ENCODE results near the gene CEMIP. TPM values are rescaled to one million over a fixed set of nuclear protein-coding genes. Genes with fewer than 3 reads are reported as not detected.
A peak's percentile ranks its signal among the peaks of the same experiment; 100 is the strongest.

The CEMIP gene
- total and polyA plus RNA-seq, 5 experiments from 2014 or later: 0.13 TPM; not detected in 4

DNA sequence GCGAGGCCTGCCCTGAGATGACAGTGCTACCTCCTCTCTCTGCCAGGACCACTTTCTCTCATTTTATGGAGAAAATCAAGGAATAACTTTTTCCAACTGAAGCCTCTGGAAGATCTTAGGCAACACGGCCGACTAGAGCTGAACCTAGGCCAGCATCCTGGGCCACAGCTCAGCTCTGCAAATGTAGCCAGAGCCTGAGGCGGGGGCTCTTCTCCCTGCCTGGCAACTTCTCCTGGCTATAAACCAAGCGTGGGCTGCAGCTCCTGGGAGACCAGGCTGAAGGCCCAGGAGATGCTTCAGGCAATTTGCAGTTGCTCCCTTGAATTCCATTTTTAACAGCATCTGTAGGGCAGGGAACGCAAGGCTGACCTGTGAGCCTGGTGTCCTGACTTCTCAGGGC is 74.9 kb downstream of the CEMIP start:
- POLR2A ChIA-PET: no interaction called here
- Mint-ChIP-seq H3K27me3 (peaks cover 5 to 10% (median 8%) of the 10 kb centered on the region in 5 donors), H3K27ac (no peak overlapping the region), H3K4me1 (peaks cover 17 to 31% (median 25%) of the 10 kb centered on the region in 4 donors), H3K9me3 (no peaks in the 10 kb centered on the region), H3K36me3 (no peaks in the 10 kb centered on the region), H3K4me3 (no peak overlapping the region)
- DNase-seq (no peak), ATAC-seq (no peak)

DNA sequence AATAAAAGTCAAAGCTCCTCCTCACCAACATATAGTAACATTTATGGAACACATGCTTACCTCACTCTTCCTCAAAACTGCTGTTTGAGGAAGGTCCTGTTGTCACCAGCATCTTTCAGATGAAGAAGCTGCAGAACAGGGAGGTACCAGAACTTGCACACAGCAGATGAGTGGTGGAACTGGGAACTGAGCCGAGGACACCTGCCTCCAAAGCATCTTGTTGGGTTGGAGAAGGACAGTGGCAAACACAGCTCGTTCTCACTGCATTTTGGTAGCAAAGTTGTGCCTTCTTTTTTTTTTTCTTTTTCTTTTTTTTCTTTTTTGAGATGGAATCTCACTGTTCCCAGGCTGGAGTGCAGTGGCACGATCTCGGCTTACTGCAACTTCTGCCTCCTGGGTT is 76.0 kb downstream of the CEMIP start:
- Mint-ChIP-seq H3K4me3 (no peak overlapping the region), H3K27ac (peak overlapping the region in 1 of 10 donors; percentile 3)

DNA sequence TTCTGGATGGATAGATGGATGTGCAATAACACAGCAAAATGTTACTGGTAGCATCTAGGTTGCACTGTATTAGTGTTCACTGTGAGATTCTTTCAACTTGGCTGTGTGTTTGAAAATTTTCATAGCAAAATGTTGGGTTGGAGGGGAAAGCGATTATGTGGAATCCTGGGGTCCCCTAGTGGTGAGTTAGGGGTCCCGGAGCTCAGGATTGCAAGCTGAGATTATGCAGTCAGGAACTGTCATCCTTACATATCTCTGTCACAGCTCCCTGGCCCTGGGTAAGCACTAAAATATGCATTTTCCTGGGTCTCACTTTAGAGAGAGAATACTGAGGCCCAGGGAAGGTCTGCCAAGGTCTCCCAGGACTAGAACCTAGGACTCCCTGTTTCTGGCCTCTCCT is 77.2 kb downstream of the CEMIP start:
- peak overlapping the region in 7 of 10 donors; percentile 3 to 65 (median 27) for H3K27ac Mint-ChIP-seq
- peaks cover 17 to 31% (median 25%) of the 10 kb centered on the region in 4 donors for H3K4me1 Mint-ChIP-seq
- DNase-seq (peak in 1 of 10 donors; percentile 13), ATAC-seq (no peak)
- H3K27me3 Mint-ChIP-seq: no peaks in the 10 kb centered on the region
- no peaks in the 10 kb centered on the region for H3K36me3 Mint-ChIP-seq
- H3K4me3 Mint-ChIP-seq: peak overlapping the region in 6 of 10 donors; percentile 34 to 70 (median 51)
- POLR2A ChIA-PET: no interaction called here
- H3K9me3 Mint-ChIP-seq: no peaks in the 10 kb centered on the region

More for the DNA sequence above, 76.0 kb downstream of the CEMIP start:
- POLR2A ChIA-PET: no interaction called here
- Mint-ChIP-seq H3K27me3 (no peaks in the 10 kb centered on the region), H3K36me3 (no peaks in the 10 kb centered on the region), H3K9me3 (no peaks in the 10 kb centered on the region), H3K4me1 (peaks cover 17 to 31% (median 25%) of the 10 kb centered on the region in 4 donors)
- no peak for ATAC-seq
- DNase-seq: no peak

DNA sequence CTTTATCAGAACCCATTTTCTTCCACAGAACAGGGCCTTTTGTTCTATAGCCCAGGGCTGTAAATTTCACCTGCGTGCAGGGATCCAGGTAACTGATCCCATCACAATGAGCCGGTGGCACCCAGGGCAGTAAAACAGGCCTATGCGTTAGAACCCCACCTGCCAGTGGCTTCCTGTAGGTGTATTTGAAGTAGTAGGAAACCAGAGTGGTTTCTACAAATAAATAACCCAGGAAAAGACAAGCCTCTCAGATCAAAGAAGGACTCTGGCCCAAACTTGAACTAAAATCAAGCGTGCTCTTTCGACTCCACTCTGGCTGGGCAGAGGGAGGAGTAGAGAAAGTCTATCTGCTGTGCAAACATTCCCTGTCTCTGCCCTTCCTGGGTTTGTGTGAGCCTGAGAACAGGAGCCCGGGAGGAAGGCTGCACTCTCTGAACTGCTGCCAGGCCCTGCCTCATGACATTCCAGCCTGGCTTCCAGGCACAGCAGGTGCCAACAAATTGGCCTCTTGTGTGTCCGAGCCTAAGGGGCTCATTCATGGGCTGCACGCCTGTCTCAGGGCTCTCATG is 77.7 kb downstream of the CEMIP start:
- Mint-ChIP-seq H3K27me3 (no peaks in the 10 kb centered on the region), H3K4me3 (peak overlapping the region in 8 of 10 donors; percentile 34 to 74 (median 51)), H3K36me3 (no peaks in the 10 kb centered on the region), H3K9me3 (no peaks in the 10 kb centered on the region), H3K27ac (peak overlapping the region in 8 of 10 donors; percentile 26 to 83 (median 65)), H3K4me1 (peaks cover 17 to 27% (median 23%) of the 10 kb centered on the region in 4 donors)
- DNase-seq: peak in 2 of 10 donors; percentile 8 to 15
- ATAC-seq: peak in 1 of 2 donors; percentile 54
- POLR2A ChIA-PET: no interaction called here

DNA sequence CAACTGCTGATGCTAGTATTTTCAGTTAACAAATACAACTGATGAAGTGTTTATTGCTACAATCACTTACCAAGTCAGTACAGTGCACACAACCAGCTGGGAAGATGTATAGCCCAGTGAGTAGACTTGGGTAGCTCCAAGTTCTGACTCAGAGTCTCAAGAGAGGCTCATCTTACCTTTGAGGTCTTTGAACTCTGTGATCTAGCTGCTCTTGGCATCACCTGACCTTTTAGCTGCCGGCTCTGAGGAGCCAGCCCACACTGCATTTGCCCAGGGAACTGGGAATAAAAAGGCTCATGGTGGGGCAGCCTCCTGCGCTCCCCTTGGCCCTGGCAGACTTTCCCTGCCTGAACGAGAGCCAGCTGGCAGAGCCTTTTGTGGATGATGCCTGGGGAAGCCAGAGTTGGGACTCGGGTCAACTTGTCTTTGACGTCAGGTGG is 82.6 kb downstream of the CEMIP start:
- no peak for ATAC-seq
- peak overlapping the region in 1 of 10 donors; percentile 5 for H3K27ac Mint-ChIP-seq
- POLR2A ChIA-PET: no interaction called here

DNA sequence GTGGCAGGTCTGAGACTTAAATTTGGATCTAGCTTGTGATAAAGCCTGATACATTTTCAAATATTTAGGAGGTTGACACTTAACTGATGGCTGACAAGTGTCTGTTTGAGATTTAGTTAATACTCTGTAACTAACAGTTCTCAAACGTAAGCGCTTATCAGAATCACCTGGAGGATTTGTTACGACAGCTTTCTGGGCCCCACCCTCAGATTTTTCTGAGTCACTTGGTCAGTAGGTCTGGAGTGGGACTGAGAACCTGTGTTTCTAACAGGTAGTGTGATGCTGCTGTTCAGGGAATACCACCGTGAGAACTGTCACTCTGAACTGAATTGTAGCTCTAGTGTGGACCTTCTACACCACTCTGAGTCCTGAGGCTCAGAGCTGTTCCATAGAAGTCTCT is 85.5 kb downstream of the CEMIP start:
- ATAC-seq (no peak), DNase-seq (no peak)
- Mint-ChIP-seq H3K27me3 (no peaks in the 10 kb centered on the region), H3K9me3 (no peaks in the 10 kb centered on the region), H3K36me3 (no peaks in the 10 kb centered on the region), H3K4me3 (no peak overlapping the region), H3K27ac (no peak overlapping the region), H3K4me1 (no peaks in the 10 kb centered on the region)
- POLR2A ChIA-PET: no interaction called here

More for the DNA sequence above, 82.6 kb downstream of the CEMIP start:
- Mint-ChIP-seq H3K9me3 (no peaks in the 10 kb centered on the region), H3K4me1 (peaks cover 9 to 14% (median 13%) of the 10 kb centered on the region in 4 donors), H3K4me3 (no peak overlapping the region), H3K36me3 (no peaks in the 10 kb centered on the region), H3K27me3 (no peaks in the 10 kb centered on the region)
- DNase-seq: no peak

DNA sequence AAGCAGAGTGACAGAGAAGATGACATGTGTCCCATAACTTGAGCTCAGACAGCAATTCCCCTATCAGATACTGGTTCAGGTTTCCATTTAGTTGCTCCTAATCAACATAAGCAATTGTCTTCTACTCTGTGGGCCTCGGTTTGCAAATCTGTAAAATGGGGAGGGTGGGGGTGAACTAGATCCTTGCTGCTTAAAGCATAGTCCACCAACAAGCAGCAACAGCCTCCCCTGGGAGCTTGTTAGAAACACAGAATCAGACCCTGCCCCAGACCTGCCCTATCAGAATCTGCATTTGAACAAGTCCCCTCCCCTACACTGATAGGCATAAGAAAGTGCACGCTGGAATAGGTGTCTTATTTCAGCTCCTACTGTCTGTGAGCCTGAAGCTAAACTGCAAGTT is 87.8 kb downstream of the CEMIP start:
- no peak for ATAC-seq
- Mint-ChIP-seq H3K9me3 (no peaks in the 10 kb centered on the region), H3K4me1 (no peaks in the 10 kb centered on the region), H3K27ac (no peak overlapping the region), H3K27me3 (no peaks in the 10 kb centered on the region), H3K4me3 (no peak overlapping the region), H3K36me3 (no peaks in the 10 kb centered on the region)
- POLR2A ChIA-PET: no interaction called here
- DNase-seq: no peak

DNA sequence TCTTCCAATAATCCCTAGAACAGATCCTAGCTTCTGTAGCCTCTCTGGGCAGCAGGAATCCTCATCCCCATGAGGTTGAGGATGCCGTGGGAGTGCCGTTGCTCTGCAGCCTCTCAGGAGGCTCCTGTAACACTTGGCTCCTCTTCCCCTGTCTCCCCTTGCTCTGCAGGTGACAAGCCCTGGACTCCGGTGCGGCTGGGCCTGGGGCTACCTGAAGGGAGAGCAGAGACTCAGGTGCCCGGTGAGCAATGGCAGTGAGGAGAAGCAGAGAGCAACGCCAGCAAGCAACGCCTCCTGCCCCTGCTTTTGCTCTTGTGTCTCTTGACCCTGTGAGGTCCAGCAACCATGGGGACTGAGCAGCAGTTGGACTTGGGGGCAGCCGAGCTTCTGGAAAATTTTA is 91.2 kb downstream of the CEMIP start:
- H3K4me3 Mint-ChIP-seq: no peak overlapping the region

DNA sequence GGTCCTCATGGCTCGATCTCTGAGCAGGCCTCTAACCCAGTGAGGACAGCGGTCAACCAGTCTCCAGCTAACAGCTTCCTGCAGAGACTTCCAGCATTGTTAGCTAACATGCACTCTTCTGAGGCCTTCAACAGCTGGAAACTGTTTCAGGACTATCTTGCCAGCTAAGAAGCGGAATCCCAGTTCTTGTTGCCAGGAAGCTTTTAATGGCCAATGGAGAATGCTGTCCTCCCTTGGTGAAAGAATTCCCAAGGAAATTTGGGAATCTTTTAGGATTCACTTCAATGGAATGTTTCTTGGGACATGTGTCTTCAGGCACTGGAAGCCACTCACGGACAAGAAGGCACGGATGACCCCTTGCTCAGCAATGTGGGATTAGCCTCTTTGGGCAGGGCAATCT is 91.7 kb downstream of the CEMIP start:
- no peak overlapping the region for H3K27ac Mint-ChIP-seq
- no peaks in the 10 kb centered on the region for H3K36me3 Mint-ChIP-seq
- H3K9me3 Mint-ChIP-seq: no peaks in the 10 kb centered on the region
- peaks cover 0 to 6% (median 0%) of the 10 kb centered on the region in 5 donors for H3K27me3 Mint-ChIP-seq
- POLR2A ChIA-PET: no interaction called here
- ATAC-seq: no peak
- H3K4me1 Mint-ChIP-seq: no peaks in the 10 kb centered on the region
- H3K4me3 Mint-ChIP-seq: no peak overlapping the region
- DNase-seq: no peak

More for the DNA sequence above, 91.2 kb downstream of the CEMIP start:
- H3K9me3 Mint-ChIP-seq: no peaks in the 10 kb centered on the region
- no peaks in the 10 kb centered on the region for H3K4me1 Mint-ChIP-seq
- DNase-seq (no peak), ATAC-seq (no peak)
- no peaks in the 10 kb centered on the region for H3K36me3 Mint-ChIP-seq
- POLR2A ChIA-PET: no interaction called here
- peaks cover 0 to under 1% (median 0%) of the 10 kb centered on the region in 5 donors for H3K27me3 Mint-ChIP-seq
- H3K27ac Mint-ChIP-seq: peak overlapping the region in 1 of 10 donors; percentile 58

DNA sequence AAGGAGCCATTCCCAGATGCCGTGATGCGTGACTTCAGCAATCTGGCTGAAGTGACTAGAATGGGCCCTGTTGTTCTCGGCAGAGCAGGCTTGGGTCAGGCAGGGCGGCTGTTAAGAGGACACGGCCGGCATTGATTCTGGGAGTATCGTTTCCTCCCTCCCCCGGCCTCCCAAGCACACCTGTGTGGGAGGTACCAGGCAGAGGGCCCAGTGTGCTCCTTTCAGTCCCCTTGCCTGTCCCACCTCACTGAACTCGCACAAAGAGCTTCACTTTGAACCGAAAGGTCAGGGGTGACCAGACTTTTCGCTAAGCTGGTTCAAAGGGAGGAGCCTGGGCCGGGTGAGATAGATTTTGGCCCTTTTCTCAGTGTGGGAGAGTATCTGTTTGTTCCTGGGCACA is 92.7 kb downstream of the CEMIP start:
- H3K27ac Mint-ChIP-seq: no peak overlapping the region
- no peak overlapping the region for H3K4me3 Mint-ChIP-seq
- DNase-seq: no peak
- H3K36me3 Mint-ChIP-seq: no peaks in the 10 kb centered on the region
- POLR2A ChIA-PET: no interaction called here
- no peaks in the 10 kb centered on the region for H3K9me3 Mint-ChIP-seq
- H3K27me3 Mint-ChIP-seq: peaks cover 0 to 15% (median 2%) of the 10 kb centered on the region in 5 donors
- ATAC-seq: no peak
- no peaks in the 10 kb centered on the region for H3K4me1 Mint-ChIP-seq

DNA sequence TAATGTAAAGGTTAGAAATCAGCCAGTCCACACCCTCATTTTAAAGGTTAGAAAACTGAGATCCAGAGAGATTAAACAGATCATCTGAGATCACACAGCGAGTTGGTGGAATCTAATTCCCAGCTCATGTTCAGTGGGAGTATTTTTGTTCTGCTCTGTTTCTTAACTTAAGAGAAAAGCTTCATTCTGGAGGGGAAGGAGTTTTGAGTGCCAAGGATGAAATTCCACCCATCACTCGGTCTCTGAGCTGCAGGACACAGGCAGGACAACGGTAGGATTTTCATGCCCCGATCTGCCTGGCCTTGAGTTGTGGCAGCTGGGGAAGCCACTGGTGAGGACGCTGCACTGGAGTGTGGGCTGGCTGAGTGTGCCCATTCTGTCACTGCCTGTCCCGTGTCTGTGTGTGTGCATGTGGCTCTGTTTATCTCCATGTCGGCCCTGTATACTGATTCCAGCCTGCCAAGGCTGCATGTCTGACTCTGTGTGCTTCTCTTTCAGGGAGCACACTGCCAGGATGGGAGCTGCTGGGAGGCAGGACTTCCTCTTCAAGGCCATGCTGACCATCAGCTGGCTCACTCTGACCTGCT is 94.3 kb downstream of the CEMIP start:
- Mint-ChIP-seq H3K9me3 (no peaks in the 10 kb centered on the region), H3K27ac (no peak overlapping the region), H3K36me3 (no peaks in the 10 kb centered on the region), H3K4me1 (peaks cover 0 to 3% (median 0%) of the 10 kb centered on the region in 4 donors), H3K4me3 (no peak overlapping the region), H3K27me3 (peaks cover 0 to 28% (median 4%) of the 10 kb centered on the region in 5 donors)
- POLR2A ChIA-PET: no interaction called here
- DNase-seq (no peak), ATAC-seq (no peak)

DNA sequence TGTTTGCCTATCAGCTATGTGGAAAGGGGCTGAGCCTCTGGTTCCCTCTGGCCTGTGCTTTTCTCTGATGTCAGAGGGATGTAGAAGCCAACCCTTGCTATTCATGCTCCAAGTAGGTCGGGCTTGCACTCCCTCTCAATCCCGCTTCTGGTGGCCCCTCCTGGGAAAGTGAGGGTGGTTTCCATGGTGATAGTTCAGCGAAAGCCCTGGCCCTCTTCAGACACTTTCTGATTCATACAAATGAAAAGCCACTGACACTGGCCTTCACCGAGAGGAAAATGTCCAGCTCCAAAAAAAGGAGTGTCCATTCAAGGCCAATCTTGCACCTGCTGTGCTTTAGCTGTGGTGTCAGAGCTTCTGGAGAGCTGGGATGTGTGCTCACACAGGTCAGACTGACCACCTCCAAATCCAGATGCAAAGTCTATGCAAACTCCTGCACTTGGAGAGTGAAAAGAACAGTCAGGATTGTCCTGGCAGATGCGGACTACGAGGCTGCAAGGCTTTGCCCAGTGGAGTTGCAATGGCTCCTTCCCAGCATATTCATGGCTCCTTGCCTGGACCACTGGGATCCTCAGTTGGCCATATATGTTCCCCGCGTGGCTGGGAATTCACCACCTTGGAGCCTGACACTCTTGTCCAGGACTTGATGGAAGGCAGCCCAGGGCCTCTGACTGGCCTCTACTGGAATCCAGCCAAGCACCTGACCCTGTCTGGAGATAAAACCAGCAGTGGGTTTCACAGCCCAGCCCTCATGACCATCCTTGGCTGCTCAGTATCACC is 96.6 kb downstream of the CEMIP start:
- Mint-ChIP-seq H3K4me1 (peaks cover 0 to 3% (median 0%) of the 10 kb centered on the region in 4 donors), H3K27ac (no peak overlapping the region), H3K4me3 (no peak overlapping the region), H3K36me3 (no peaks in the 10 kb centered on the region), H3K9me3 (no peaks in the 10 kb centered on the region), H3K27me3 (peaks cover 0 to 28% (median 4%) of the 10 kb centered on the region in 5 donors)
- POLR2A ChIA-PET: no interaction called here
- no peak for ATAC-seq
- no peak for DNase-seq

DNA sequence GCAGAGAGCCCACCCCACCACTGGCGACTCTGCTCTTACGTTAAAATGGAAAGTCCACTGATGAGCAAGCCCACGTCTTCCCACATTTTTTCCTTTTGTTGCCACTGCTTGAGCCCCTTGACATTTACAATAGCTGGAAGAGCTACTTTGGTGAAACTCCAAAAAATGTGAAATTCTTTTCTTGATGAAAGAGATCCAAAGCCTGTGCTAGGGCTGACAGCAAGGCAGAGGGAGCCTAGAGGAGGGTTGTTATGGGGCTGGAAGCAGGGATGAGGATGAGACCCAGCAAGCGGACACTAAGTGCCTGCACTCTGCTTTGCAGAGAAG is 97.1 kb downstream of the CEMIP start:
- no peak overlapping the region for H3K4me3 Mint-ChIP-seq
- no peaks in the 10 kb centered on the region for H3K9me3 Mint-ChIP-seq
- H3K27ac Mint-ChIP-seq: no peak overlapping the region
- DNase-seq (no peak), ATAC-seq (no peak)
- no peaks in the 10 kb centered on the region for H3K36me3 Mint-ChIP-seq
- POLR2A ChIA-PET: no interaction called here
- H3K27me3 Mint-ChIP-seq: peaks cover 1 to 28% (median 4%) of the 10 kb centered on the region in 5 donors
- H3K4me1 Mint-ChIP-seq: peaks cover 0 to 3% (median 0%) of the 10 kb centered on the region in 4 donors

Measured in naive thymus-derived CD8-positive, alpha-beta T cell (primary cell).